ENCODE measurements around the gene AOPEP.

Gene AOPEP

GRCh38 chr9:95103871-95104580 is 377.5 kb downstream of the AOPEP start:
- in situ Hi-C loops (cut with MboI; ENCODE audit: low sequenced_read_pairs) = no loop called here

- in situ Hi-C loops (cut with MboI; ENCODE audit: low sequenced_read_pairs) = no loop called here
These were observed 378.1 kb downstream of the AOPEP start for GRCh38 chr9:95104581-95104960.

DNA sequence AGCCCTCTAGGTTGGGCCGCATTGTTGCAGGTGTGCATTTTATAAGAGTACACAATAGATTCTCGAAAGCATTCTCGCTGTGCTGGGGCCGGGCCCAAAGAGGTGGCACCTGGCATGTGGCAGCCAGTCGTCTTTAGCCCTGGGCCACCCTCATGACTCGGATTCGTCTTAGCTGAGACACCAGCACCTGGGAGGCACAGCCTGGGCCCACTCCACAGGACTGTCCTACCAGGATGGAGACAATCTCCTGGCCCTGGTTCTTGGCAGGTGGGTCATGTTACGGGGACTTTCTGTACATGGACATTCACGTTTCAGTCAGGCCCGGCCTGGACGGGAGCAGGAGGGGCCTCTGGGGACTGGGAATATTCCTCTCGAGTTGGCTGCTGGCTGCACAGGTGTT is 378.5 kb downstream of the AOPEP start:
- in situ Hi-C loops (cut with MboI; ENCODE audit: low sequenced_read_pairs) = no loop called here

DNA sequence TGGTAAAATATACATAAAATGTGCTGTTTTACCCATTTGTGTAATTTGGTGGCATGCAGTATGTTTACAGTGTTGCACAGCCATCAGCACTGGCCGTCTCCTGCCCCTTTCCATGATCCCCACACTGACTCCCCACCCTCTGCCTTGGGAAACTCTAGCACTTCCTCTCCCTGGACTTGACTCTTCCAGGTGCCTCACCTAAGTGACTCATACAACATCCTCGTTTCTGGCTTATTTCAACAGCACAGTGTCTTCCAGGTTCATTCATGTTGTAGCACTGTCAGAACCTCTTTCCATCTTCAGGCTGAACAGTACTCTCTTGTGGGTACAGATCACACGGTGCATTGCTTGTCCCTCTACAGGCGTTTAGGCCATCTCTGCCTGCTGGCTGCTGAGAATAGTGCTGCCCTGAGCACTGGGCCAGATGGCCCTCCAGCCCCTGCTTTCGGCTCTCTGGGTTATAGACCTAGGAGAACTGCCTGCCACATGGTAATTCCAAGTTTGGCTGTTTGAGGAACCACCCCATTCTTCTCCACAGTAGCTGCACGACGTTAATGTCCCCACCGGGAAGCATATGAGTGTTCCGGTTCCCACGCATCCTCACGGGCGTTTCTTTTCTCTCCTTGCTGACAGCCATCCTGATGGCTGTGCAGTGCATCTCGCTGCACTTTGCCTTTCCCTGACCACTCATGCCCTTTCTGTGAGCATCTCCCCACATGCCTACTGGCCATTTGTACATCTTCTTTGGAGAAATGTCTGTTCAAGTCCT is 379.2 kb downstream of the AOPEP start:
- in situ Hi-C loops (cut with MboI; ENCODE audit: low sequenced_read_pairs) = no loop called here

- in situ Hi-C loops (cut with MboI; ENCODE audit: low sequenced_read_pairs) = no loop called here
These were observed 380.7 kb downstream of the AOPEP start for GRCh38 chr9:95107001-95107749.

- in situ Hi-C loops (cut with MboI; ENCODE audit: low sequenced_read_pairs) = no loop called here
These were observed 381.5 kb downstream of the AOPEP start for GRCh38 chr9:95107976-95108375.

DNA sequence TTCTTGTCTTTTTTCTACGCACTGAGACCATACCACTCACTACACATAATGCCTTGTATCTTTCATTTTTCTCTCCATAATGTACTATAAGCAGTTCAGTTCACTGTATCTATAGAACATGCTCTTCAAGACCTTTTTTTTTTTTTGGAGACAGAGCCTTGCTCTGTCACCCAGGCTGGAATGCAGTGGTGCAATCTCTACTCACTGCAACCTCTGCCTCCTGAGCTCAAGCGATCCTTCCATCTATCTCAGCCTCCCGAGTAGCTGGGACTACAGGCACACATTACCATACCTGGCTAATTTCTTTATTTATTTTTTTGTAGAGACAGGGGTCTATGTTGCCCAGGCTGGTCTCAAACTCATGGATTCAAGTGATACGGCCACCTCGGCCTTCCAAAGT is 382.3 kb downstream of the AOPEP start:
- in situ Hi-C loops (cut with MboI; ENCODE audit: low sequenced_read_pairs) = no loop called here

GRCh38 chr9:95109456-95109855 is 383.0 kb downstream of the AOPEP start:
- in situ Hi-C loops (cut with MboI; ENCODE audit: low sequenced_read_pairs) = no loop called here

DNA sequence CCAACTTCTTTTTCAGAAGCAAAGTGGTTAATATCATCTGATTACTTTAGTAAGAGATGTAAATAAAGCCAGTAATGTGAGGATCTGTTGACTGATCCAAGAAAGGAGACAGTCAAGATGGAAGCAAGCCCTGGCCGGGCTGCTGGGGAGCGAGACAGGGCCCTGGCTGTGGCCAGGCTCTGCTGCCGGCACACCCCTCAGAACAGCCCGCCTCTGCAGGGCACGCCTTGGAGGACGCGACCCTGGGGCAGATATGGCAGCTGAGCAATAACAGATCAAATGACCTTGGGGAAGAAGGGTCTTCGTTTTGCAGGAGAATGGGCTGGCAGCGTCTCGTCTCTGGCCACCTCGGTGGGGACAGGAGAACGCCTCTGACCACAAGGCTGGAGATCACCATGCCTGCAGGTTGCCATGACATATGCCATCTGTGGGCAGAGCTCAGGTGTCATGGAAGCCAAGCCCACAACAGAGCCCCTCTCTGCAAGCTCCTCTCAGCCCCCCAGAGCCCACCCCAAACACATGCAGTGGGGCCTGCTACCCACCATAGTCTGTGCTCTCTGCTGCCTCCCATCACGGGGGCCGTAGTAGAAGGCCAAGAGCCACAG is 384.5 kb downstream of the AOPEP start:
- in situ Hi-C loops (cut with MboI; ENCODE audit: low sequenced_read_pairs) = no loop called here

- in situ Hi-C loops (cut with MboI; ENCODE audit: low sequenced_read_pairs) = no loop called here
These were observed 385.2 kb downstream of the AOPEP start for GRCh38 chr9:95111716-95112115.

GRCh38 chr9:95112436-95113280 is 386.2 kb downstream of the AOPEP start:
- in situ Hi-C loops (cut with MboI; ENCODE audit: low sequenced_read_pairs) = no loop called here

DNA sequence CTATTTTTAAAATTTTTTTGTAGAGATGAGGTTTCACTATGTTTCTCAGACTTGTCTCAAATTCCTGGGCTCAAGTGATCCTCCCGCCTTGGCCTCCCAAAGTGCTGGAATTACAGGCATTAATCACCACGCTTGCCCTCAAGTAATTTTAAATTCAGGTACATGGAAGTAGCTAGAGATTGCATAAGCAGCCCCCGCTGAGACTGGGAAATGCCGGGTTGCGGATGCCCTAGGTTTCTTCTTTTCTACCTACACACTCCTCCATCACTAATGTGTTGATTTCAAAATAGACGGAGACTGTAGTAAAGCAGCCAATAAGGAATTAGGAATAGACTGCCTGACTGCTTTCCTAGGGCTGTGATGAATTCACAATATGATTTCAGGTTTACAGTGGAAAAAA is 388.6 kb downstream of the AOPEP start:
- in situ Hi-C loops (cut with MboI; ENCODE audit: low sequenced_read_pairs) = no loop called here

- in situ Hi-C loops (cut with MboI; ENCODE audit: low sequenced_read_pairs) = no loop called here
These were observed 389.7 kb downstream of the AOPEP start for GRCh38 chr9:95116002-95116807.

DNA sequence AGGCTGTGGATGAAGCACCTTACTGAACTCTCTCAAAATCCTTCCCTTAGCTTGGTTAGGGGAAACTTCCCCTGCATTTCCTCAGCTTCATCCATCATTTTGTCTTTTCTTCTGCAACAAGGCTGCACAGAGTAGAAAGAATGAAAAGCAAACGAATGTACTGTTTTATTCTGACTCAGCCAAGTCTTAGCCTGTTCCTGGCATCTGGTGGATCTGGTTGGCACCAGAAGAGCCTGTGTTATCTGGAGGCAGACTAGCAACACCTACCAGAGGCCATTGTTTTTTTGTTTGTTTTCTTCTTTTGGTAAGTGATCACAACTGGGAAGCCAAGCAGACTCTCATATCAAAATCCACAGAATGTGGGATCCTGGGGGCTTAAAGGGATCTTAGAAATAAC is 390.3 kb downstream of the AOPEP start:
- in situ Hi-C loops (cut with MboI; ENCODE audit: low sequenced_read_pairs) = no loop called here

GRCh38 chr9:95118596-95118995 is 392.1 kb downstream of the AOPEP start:
- in situ Hi-C loops (cut with MboI; ENCODE audit: low sequenced_read_pairs) = no loop called here

- in situ Hi-C loops (cut with MboI; ENCODE audit: low sequenced_read_pairs) = no loop called here
These were observed 394.4 kb downstream of the AOPEP start for GRCh38 chr9:95120781-95121370.

DNA sequence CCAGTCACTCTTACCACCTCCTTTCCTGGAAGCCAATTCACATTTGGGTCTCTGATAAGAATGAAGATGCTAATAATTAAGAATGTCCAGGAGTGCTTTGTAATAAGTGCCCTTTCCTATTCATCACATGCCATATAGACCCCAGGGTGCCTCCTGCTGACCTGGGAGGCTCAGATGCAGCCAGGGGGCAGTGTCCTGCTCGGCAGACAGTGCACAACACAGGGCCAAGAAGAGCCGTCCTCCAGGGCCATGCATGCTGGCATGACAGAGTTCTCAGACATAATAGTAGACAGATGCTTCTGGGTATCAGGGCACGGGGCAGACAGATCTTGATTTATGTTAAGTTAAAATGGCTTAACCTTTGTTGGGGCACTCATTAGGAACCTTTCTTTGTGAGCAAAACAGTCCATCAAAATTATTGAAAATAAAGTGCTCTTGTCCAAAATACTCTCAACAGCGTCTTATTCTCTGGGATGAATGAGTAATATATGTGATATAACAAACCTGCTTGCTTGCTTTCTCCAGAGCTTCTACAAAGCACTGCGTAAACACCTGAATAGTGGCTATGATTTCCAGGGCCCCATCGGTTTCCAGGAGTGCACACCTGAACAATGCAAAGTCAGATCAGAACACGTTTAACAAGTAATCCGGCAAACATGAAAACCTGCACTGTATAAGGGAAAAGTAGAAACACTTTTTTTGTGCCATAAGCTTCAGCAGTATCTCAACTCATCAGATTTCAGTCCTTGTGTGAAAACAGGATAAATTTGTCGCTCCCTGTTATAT is 398.3 kb downstream of the AOPEP start:
- in situ Hi-C loops (cut with MboI; ENCODE audit: low sequenced_read_pairs) = no loop called here

- in situ Hi-C loops (cut with MboI; ENCODE audit: low sequenced_read_pairs) = no loop called here
These were observed 399.2 kb downstream of the AOPEP start for GRCh38 chr9:95125652-95126051.

DNA sequence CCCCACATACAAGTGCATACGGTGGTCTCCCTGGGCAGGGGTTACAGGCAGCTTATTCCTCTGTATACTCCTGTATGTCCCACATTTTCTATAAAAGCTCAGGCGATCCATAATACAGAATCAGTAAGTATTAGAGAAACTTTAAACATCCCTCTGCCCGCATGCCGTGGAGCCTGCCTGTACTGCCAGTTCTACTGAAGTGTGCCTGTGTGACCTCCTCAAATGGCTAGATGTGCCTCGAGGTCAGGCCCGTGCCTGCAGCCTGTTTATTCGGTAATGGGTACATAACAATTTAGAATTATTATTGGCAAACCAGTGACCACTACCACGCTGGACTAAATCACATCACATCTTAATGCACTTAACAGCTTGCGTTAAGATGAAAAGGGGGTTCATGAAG is 400.2 kb downstream of the AOPEP start:
- in situ Hi-C loops (cut with MboI; ENCODE audit: low sequenced_read_pairs) = no loop called here

Data from hTERT RPE-1 (cell line).